ENCODE data around the gene SLAMF9. TPM values are rescaled to one million over a fixed set of nuclear protein-coding genes. Genes with fewer than 3 reads are reported as not detected.
A peak's percentile ranks its signal among the peaks of the same experiment; 100 is the strongest.

The SLAMF9 gene
- total RNA-seq, 1 experiment from 2014 or later, result 8.7 TPM

GRCh38 chr1:159911326-159912070 is 42.5 kb downstream of the SLAMF9 start:
- Histone ChIP-seq H3K9me3 (ENCODE audit: low read length) (no peaks in the 10 kb centered on the region), H3K79me2 (ENCODE audit: low read length) (0 out of 2 replicates have a peak, but pooled peaks cover 14% of the 10 kb centered on the region), H3K9ac (ENCODE audit: low read length) (peak overlapping the region; percentile 85), H2AFZ (ENCODE audit: low read length) (no peak overlapping the region), H3K4me3 (ENCODE audit: low read length) (no peak overlapping the region), H3K27me3 (ENCODE audit: low read length) (no peaks in the 10 kb centered on the region), H3K4me1 (ENCODE audit: insufficient read depth, low read length) (peaks cover 75% of the 10 kb centered on the region), H3K36me3 (ENCODE audit: low read depth, low read length) (peaks cover 9% of the 10 kb centered on the region; the same call in 1 of the 2 replicates), H3F3A (ENCODE audit: low read length, unreplicated experiment) (peaks cover 15% of the 10 kb centered on the region), H3K9me2 (replicated peaks; ENCODE audit: low read length) (no peaks in the 10 kb centered on the region), H3K4me2 (ENCODE audit: low read length) (peak overlapping the region; percentile 55; the same call in 1 of the 2 replicates), H4K20me1 (ENCODE audit: low read length) (peaks cover under 1% of the 10 kb centered on the region; the same call in 1 of the 2 replicates), H3K27ac (ENCODE audit: low read length) (peak overlapping the region; percentile 98)
- ATAC-seq (no peak), DNase-seq (no peak)
- TF ChIP-seq CTCF (conservative IDR thresholded peaks at IDR 0.05; ENCODE audit: low read depth, low read length) (no peak), EZH2phosphoT487 (IDR thresholded peaks at IDR 0.05; ENCODE audit: borderline replicate concordance, low read length) (no peak), EZH2 (IDR thresholded peaks at IDR 0.05; ENCODE audit: low read length, unreplicated experiment) (no peak)
- ChIA-PET CTCF (interaction anchor here (1.0 kb wide), 1 partner anchor 21 kb away, joined by 4 read pairs; no protein-coding TSS in a partner anchor), POLR2A (ENCODE audit: unreplicated experiment) (no interaction called here)
- BruUV-seq (replicated peaks), result no TSS peak
- intact Hi-C loops (cut with micrococcal nuclease), result no loop called here

DNA sequence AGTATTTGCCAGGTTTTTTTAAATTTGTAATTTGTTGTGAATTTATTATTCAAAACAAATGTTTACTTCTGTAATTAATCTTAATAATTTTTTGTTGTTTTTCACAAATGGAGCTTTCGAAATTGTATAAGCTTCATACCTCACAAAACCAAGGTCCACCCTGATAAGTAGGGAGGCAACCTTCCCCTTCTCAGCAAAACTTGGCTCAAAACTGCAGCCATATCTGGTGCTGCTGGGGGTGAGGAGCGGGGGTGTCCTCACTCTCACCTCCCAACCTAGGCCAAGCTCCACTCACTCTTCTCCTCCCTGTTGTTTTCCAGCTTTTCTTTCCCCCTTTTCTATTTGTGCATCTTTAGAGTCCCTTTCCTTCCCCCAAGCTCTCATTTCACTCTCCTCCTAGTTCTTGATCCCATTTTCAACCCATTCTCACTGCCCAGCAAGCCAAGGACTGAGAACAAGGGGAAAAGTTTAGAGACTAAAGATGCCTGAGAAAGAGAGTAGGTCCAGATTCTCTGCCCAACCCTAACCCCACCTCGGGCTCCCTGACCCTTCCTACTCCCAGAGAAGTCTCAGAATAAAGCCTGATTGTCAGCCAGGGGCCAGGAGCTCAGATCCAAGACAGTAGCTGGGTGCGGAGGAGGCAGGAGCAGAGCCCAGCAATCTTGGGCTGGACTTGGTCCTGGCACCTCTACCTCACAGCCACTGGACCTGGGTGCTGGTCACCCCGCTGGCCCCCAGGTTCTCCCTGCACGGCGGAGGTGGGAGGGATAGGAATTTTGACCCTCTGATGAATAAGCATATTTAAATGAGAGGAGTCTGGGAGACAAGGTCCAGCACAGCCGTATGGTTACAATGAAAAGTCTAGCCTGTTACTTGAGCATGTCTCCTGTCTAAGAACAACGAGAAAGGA is 45.8 kb downstream of the SLAMF9 start:
- Histone ChIP-seq H3F3A (ENCODE audit: low read length, unreplicated experiment) (peaks cover 4% of the 10 kb centered on the region), H3K27ac (ENCODE audit: low read length) (no peak overlapping the region), H3K4me2 (ENCODE audit: low read length) (no peak overlapping the region), H3K9me2 (replicated peaks; ENCODE audit: low read length) (no peaks in the 10 kb centered on the region), H3K9ac (ENCODE audit: low read length) (no peak overlapping the region), H3K4me1 (ENCODE audit: insufficient read depth, low read length) (peaks cover 43% of the 10 kb centered on the region), H3K4me3 (ENCODE audit: low read length) (no peak overlapping the region), H3K79me2 (ENCODE audit: low read length) (0 out of 2 replicates have a peak, but pooled peaks cover 7% of the 10 kb centered on the region), H4K20me1 (ENCODE audit: low read length) (no peaks in the 10 kb centered on the region), H3K27me3 (ENCODE audit: low read length) (no peaks in the 10 kb centered on the region), H3K9me3 (ENCODE audit: low read length) (no peaks in the 10 kb centered on the region), H3K36me3 (ENCODE audit: low read depth, low read length) (no peaks in the 10 kb centered on the region), H2AFZ (ENCODE audit: low read length) (no peak overlapping the region)
- ChIA-PET POLR2A (ENCODE audit: unreplicated experiment) (no interaction called here), CTCF (interaction anchor here (0.6 kb wide), 1 partner anchor 504 kb away, joined by 3 read pairs; no protein-coding TSS in a partner anchor)
- BruUV-seq (replicated peaks), result no TSS peak
- ATAC-seq (no peak), DNase-seq (no peak)
- TF ChIP-seq CTCF (conservative IDR thresholded peaks at IDR 0.05; ENCODE audit: low read depth, low read length) (no peak), EZH2phosphoT487 (IDR thresholded peaks at IDR 0.05; ENCODE audit: borderline replicate concordance, low read length) (no peak), EZH2 (IDR thresholded peaks at IDR 0.05; ENCODE audit: low read length, unreplicated experiment) (no peak)
- intact Hi-C loops (cut with micrococcal nuclease), result no loop called here
